ENCODE data around the gene DPEP2. TPM values are rescaled to one million over a fixed set of nuclear protein-coding genes. Genes with fewer than 3 reads are reported as not detected.

DPEP2 gene
- total and polyA plus RNA-seq, 2 experiments from 2014 or later: not detected

- no peak for TF ChIP-seq ZNF462 (CRISPR knock-in tag; IDR thresholded peaks at IDR 0.05)
- no peak for TF ChIP-seq CTCF (conservative IDR thresholded peaks at IDR 0.05; ENCODE audit: low read depth in 2 of 2)
- TF ChIP-seq REST (IDR thresholded peaks at IDR 0.05; ENCODE audit: unreplicated experiment): no peak
These were observed 35.9 kb upstream of the DPEP2 start (continued) for GRCh38 chr16:68035227-68035626.

GRCh38 chr16:68033101-68033500 is 33.8 kb upstream of the DPEP2 start:
- no peak overlapping the region for H2AFZ ChIP-seq
- no peaks in the 10 kb centered on the region for H3K4me1 ChIP-seq (ENCODE audit: insufficient read depth)
- peaks cover 11% of the 10 kb centered on the region for H3K36me3 Mint-ChIP-seq (ENCODE audit: low read depth)
- H3K79me2 ChIP-seq (replicated peaks; ENCODE audit: insufficient read depth): no peaks in the 10 kb centered on the region
- H4K20me1 ChIP-seq (replicated peaks; ENCODE audit: insufficient read depth): no peaks in the 10 kb centered on the region; the same call in 1 of the 2 replicates
- H3F3A ChIP-seq (replicated peaks; ENCODE audit: low read depth): no peaks in the 10 kb centered on the region
- H3K27ac Mint-ChIP-seq: no peak overlapping the region
- H3K4me3 Mint-ChIP-seq: no peak overlapping the region
- no peaks in the 10 kb centered on the region for H3K36me3 ChIP-seq (ENCODE audit: insufficient read depth)
- no peaks in the 10 kb centered on the region for H3K9me2 ChIP-seq (ENCODE audit: insufficient read depth)
- no peaks in the 10 kb centered on the region for H3K27me3 Mint-ChIP-seq (ENCODE audit: insufficient read depth, low read depth, poor library complexity)
- H3K27me3 ChIP-seq (ENCODE audit: insufficient read depth): no peaks in the 10 kb centered on the region
- ATAC-seq (no peak), DNase-seq (ENCODE audit: low spot score) (no peak)
- H3K27ac ChIP-seq (ENCODE audit: low read depth): no peak overlapping the region
- H3K9me3 Mint-ChIP-seq: no peaks in the 10 kb centered on the region
- no peak overlapping the region for H3K4me3 ChIP-seq
- no peaks in the 10 kb centered on the region for H3K4me1 Mint-ChIP-seq
- H3K4me2 ChIP-seq: no peak overlapping the region
- no peak for TF ChIP-seq POLR2AphosphoS5 (IDR thresholded peaks at IDR 0.05; ENCODE audit: low read depth)
- TF ChIP-seq CTCF (conservative IDR thresholded peaks at IDR 0.05; ENCODE audit: low read depth in 2 of 2): no peak
- TF ChIP-seq JUNB (IDR thresholded peaks at IDR 0.05; ENCODE audit: unreplicated experiment): no peak
- no peak for TF ChIP-seq EZH2 (IDR thresholded peaks at IDR 0.05; ENCODE audit: low read depth, unreplicated experiment)
- TF ChIP-seq CREB1 (CRISPR knock-in tag; IDR thresholded peaks at IDR 0.05; ENCODE audit: low read depth): no peak

Measured in GM23338 (cell line).